NCI-H460 (cell line): ENCODE measurements around the gene HRCT1. TPM values are rescaled to one million over a fixed set of nuclear protein-coding genes. Genes with fewer than 3 reads are reported as not detected.
"Not testable (repeated sequence)": the region's sequence is repeated elsewhere in the genome, so short reads cannot be mapped to it uniquely, and the experiment has no call there.

Experiments
- DNase-seq: peaks from one replicate; pipeline ENCODE4 v3.0.0-alpha.2; 2016; ENCODE audit warnings: low read depth; ENCODE audit errors: extremely low read depth
- total RNA-seq: library from RNA; depleted of rRNA; stranded (reverse); fragments of >200 nt; shearing (Covaris generic); gene quantifications from 2 replicates; pipeline ENCODE4 v1.2.3, GENCODE V29; 2014

Gene HRCT1
- total RNA-seq, 1 experiment from 2014 or later: 3.2 TPM

DNA sequence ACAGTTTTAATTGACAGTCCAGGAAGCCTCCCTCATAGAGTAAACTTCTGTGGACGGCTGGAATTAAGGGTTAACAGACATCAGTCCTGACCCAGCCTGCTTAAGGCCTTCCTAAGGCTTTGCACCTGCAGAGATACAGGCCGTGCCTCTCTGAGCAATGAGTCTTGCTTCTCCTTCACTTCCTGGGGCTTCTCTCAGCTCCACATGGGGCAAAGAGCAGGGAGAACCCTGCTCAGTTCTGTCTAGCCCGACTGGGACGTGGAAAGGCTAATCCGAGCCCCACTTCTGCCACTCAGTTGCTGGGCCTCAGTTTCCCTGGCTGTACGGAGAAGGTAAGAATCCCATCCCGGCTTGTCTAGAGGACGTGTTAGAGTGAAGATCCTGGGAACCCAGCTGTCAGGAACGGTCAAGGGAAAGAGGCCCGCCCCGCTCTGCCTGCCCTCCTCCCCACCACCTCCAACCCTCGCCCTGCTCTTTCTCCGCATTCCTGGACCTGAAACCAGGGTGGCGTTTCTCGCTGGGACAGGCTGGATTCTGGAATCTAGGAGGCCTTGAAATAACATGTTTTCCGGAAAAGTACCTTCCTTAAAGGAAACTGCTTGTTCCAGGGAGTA, 9.8 kb downstream of the HRCT1 start:
- DNase-seq: no peak

DNA sequence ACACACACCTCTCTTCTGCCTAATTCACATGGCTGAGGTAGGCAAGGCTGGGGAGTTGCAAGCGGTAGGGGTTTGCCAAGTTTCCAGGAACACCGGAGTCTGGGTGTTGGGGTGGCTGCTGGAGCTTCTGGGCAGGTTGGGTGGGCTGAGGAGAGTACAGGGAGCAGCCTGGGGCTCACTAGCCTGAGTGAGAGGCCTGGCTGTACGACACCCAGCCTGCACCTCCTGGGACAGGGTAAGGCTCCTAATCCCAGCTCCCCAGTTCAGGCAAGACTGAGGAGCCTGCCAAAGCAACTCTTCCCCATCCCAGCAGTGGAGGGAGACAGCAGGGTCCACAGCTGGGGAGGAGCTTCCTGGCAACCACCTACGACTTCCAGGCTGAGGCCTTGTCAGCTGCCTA, 11.3 kb downstream of the HRCT1 start:
- no peak for DNase-seq

DNA sequence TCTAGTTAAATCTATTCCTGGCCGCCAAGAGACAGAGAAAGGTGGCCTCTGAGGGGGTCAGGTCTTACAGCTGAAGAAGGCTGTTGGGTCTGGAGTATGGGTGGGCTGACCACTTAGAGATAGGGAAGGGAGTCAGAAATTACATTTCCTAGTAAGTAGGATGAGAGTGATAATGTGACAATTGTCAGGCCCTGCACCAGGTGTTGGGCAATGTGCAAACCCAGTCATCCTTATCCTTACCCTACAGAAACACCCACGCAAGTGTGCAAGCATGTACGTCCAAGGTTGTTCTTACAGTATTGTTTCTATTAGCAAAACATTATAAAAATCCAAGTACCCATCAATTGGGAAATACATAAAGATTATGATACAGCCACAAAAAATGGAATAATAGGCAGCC, 12.8 kb downstream of the HRCT1 start:
- DNase-seq: no peak

DNA sequence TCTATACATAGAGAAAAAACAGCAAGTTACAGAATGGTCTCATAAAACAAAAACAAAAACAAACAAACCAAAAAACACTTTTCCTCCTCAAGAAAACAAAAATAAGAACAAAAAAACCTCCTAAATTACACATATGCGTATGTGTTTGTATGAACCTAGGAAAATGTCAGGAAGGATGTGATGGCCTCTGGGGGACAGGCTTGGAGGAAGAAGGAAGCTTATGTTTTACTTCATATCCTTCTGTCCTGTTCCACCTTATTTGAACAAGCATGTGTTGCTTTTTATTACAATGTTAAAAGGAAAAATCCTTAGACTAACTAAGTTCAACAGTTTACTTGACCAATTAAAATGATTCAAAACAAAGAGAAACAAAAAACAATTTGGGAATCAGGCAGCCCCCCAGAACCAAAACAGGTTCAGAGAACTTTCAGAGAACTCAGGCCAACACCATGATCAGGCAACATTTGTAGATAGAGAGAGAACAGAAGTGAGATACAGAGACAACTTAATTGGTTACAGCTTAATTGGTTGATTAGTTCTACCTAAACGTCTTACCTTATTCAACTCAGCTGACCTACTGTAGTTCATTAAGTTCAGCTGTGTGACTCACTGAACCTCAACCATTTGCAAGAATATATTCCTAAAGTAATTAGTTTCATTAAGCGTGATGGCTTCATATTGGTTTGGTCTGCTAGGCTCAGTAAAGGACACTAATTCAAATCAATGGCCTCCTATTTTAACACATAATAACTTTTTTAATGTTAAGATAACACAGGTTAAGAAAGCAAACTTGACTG, 13.4 kb downstream of the HRCT1 start:
- no peak for DNase-seq

DNA sequence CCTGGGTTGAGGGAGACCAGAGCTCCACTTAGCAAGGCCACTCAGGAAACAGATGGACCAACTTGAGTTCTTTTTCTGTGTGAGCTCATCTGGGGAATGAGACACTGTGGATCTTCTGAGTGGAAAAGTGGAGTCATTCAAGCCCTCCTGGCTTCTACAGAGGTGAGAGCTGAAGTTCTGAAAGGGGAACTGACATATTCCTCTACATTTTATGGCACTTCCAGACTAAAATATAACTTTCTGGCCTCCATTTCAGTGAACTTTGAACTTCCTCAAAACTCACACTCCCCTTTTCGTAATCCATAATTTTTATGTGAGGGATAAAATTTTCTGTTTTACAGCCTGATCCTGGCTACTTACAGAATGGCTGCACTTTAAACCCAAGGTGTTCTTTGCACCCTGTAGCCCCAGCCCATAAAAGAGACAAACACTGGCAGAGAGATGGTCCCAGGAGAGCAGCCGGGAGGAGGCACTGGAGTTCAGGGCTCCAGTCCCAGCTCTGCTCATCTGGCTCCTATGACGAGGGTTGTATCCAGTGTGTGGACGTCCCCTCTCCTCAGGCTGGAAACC, 14.1 kb downstream of the HRCT1 start:
- DNase-seq: no peak

DNA sequence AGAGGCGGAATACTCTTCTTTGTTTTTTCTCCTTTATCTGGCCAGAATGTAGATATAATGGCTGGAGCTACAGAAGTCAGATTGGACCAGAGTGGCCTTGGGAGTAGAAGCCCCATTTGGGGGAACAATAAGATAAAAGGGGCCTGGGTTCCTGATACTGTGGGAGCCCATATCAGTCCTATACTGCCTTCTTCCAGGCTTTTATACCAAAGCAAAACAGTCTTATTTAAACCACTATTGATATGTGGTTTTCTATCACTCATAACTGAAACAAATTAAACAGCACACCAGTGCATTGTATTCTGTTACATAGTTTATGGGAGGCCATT, 17.6 kb downstream of the HRCT1 start:
- DNase-seq: no peak

DNA sequence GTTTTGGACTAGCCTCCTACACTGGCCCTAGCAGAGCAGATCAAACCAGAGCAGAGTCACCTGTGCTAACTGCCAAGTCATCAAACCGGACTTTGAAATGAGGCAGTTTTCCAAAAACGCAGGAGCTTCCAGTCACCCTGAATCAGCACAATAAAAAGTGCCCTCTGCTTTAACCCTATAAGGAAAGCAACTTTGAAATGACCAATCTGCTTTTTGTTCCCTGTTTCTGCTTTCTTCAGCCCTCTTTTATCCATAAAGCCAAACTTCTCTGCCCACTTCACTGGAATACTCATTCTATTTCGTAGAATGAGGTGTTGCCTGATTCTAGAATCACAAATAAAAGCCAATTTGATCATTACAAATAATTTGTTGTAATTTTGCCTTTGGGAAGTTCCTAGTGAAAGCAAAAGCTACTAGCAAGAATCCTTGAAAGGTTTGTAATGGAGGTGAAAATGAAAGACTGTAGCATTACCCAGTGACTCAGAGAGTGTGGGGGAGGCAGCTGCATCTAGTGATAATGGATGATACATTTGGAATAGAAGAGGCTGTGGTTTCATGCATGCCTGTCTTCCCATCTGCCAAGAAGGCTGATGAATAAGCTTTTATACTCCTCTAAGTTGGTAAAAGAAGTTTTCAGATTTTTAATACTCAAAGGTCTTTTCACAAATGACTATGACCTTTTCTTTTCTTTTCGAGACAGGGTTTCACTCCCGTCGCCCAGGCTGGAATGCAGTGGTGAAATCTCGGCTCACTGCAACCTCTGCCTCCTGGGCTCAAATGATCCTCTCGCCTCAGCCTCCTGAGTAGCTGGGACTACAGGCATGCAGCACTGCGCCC, 18.1 kb downstream of the HRCT1 start:
- DNase-seq: peak; percentile 64

DNA sequence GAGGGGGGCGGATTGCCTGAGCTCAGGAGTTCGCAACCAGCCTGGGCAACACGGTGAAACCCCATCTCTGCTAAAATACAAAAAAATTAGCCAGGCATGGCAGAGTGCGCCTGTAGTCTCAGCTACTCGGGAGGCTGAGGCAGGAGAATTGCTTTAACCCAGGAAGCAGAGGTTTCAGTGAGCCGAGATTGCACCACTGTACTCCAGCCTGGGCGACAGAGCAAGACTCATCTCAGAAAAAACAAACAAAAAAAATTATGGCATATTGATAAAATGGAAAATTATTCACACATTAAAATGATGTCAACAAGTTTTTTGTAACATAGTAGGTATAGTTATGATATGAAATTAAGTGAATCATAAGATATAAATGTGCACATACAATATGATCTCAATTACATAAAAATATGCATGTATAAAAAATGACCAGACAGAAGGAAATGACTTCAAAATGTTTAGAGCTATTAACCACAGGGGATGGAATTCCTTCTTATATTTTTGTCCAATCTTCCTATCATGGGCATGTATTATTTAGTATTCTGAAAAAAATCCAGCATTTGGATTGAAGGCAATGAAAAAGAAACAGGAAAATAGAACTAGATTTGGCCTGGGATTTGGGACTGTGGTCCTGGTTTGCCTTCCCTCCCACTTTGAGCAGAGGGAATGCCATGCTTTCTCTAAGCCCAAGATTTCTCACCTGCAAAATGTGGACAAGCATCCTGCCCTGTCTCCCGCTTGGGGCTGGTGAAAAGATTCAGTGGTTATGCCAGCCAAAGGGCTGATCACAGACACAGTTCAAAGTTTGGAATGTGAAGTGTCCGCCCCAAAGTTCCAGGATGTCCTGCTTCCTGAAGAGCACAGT, 22.8 kb downstream of the HRCT1 start:
- no peak for DNase-seq

DNA sequence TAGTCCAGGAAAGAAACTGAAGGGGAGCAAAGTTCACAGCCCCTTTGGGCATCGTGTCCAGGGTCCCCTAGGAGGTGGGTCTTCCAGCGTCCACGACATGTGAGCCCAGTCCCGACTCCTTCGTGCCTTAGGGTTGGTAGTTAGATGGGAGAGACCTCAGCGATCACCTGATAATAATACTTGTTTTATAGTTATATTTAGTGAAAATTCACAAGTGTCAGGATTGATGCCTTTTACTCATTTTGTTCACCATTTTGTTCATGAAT, 23.4 kb downstream of the HRCT1 start:
- DNase-seq: no peak

DNA sequence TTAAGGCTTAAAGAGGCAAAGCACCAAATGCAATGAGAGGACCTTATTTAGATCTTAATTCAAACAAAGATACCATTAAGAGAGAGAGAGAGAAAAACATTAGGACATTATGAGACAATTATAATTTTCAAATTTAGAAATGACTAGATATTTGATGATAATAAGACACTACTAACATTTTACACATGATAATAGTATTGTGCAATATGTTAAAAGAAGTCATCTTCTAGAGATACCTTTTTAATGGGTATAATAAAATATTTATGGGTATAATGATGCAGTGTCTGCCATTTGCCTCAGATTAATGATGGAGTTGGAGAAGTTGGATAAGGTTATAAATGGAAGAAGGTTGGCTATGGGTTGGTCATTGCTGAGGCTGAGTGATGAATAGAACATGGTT, 24.5 kb downstream of the HRCT1 start:
- DNase-seq: no peak

DNA sequence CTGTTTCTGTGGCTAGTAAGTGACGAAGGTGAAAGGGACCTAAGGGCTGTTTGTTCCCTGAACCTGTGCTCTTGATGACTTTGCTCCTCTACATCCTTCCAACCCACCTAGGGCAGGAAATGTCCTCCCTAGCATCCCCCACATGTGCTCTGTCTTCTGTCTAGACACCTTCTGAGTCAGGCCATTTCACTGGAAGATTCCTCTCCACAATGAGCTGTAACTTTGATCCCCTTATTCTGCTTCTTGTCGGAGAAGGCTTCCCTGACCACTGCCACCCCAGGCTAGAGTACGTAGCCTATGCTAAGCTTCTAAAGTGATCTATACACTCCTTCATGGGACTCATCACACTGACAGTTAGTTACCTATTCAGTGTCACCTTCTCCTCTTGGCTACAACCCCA, 25.0 kb downstream of the HRCT1 start:
- no peak for DNase-seq

DNA sequence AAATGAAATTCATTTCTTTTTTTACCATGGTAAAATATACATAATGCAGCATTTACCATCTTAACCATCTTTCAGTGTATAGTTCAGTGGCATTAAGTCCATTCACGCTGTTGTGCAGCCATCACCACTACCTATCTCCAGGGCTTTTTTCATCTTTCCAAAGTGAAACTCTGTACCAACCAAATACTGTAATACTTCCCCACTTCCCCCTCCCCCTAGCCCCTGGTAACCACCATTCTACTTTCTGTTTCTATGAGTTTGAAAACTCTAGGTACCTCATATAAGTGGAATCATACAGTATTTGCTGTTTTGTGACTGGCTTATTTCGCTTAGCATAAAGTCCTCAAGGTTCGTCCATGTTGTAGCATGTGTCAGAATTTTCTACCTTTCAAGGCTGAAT, 26.7 kb downstream of the HRCT1 start:
- DNase-seq: no peak

DNA sequence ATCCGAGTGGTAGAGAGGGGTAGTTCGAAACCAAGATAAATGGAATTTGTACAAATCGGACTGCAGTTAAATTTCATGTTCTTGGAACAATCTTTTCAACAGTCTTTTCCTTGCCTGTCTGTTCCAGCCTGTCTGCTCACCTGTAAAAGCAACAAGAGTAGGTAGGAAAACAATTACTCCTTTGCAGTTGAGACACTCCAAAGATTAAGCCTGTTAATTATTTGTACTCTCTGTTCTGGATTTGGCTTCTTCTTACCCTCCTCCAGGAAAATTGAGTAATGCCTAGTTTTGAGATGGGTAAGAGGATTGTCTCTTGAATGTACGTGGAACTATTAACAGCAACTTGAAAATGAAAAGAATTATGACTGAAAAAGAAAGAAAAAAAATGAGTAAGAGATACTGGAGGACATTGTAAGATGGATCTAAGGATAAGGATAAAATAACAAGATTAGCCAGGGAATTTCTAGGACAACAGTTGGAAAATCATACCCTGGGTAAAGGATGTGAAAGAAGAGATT, 27.6 kb downstream of the HRCT1 start:
- no peak for DNase-seq

DNA sequence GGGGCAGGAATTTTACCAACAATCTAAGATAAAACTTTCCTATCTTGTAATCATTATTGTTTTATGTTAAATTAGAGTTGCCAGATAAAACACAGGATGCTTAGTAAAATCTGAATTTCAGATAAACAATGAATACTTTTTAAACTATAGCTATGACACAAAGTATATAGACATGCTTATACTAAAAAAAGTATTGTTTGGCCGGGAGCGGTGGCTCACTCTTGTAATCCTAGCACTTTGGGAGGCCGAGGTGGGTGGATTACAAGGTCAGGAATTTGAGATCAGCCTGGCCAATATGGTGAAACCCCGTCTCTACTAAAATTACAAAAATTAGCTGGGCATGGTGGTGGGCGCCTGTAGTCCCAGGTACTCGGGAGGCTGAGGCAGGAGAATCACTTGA, 28.1 kb downstream of the HRCT1 start:
- not testable (repeated sequence) for DNase-seq

DNA sequence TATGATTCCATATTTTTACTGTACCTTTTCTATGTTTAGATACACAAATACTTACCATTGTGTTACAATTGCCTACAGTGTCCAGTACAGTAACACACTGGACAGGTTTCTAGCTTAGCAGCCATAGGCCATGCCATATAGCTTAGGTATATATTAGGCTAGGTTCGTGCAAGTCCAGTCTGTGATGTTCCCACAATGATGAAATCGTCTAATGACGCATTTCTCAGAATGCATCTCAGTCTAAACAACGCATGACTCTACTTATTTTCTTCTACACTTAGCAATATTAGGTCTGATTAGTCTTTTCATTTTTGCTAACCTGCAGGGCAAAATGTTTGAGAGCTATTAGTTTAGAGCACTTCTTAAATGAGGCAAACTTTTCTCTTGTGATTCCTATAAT, 29.3 kb downstream of the HRCT1 start:
- DNase-seq: no peak

DNA sequence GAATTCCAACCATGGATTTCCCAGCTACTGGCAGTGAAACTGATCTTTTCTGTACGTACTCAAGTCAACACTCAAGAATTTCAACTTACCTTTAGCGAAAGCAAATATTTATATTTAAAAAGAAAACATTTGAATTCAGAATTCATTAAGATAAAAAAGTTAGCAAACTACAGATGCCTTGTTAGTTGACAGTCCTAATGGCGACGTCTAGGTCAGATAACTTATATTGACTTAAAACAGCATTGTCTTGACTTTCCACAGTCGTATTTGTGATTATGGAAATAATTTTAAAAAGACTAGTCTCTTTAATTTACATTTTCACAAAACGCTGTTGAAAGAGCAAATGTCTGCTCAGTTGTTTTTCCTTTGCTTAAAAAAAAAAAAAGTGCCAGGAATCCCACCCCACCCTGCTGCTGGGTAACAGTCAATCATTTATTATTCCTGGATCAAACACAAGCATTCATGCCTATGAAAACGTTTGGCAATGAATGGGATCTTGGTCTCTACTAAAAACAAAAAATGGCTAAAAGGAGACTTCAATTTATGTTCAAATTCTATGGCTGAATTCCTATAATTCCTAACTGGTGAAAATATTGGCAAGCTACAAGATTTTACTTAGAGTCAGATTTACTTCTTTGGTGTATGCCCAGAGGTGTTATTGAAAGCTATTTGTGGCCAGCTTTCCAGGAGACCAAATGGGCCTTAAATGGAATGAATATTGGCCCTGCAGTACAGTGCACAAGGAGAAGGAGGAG, 29.9 kb downstream of the HRCT1 start:
- no peak for DNase-seq

DNA sequence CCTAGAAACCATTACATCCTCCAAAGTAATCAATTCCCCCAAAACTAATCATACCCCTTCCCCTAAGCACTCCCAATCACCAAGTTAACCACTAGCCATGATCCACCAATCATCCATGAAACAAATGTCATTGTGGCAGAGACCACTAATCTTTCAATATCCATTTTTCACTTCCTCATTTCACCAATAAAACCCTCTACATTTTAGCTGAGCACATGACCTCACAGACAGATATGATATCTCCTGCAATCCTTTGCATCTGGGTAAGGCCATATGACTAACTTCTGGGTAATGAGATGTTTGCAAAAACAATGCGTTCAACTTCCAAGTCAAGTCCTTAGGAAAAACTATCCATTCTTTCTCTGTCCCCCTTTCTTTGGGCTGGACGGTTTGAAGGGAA, 31.2 kb downstream of the HRCT1 start:
- no peak for DNase-seq

DNA sequence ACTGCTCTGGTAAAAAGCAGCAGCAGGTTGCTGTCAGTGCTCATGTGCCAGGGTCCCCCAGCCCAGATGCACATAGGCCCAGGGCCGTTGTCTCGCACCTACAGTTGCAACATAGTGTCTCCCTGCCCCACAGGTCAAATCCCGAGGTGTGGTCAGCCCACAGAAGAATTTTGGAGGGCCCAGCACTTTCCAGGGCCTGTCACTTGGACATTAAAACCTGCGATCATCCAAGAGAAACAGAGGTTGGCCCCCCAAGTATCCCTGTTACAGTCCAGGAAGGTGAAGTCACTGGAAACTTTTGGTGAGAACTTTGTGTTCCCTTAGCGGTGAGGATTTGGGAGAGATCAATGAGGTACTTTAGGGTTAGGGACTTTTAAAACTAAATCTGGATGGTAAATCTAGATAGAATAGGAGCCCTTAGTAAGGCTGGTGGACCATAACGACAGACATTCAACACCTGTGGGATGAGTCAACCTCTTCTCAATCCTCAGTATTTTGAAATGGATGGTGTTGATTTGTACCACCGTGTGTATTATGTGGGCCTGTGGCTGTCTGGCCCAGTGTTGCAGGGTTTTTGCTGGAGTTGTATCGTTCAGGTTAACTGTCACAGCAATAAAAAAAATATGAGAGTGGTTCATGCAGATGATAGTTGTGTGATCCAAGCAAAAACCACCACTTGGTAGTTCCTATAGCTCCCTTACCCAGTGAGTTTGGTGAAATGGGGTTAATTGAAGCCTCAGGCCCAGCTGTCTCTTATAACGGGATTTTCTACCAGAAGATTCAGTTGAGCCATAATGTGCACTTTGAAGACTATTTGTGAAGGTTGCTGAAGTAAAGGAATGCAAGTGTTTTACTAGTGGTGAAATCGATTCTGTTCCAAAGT, 32.7 kb downstream of the HRCT1 start:
- DNase-seq: no peak
